Calu3 (cell line): ENCODE data around the gene OR52A1. TPM values are rescaled to one million over a fixed set of nuclear protein-coding genes. Genes with fewer than 3 reads are reported as not detected.

Experiments
- BruUV-seq: library from RNA; stranded (reverse); fragments of 400-500 nt; replicated peaks from 2 replicates; lab custom pipeline; 2021; lab: Mats Ljungman, UMichigan
- CTCF ChIA-PET: fragments of 300-600 bp; sonication (Branson Sonifier 250); formaldehyde crosslinking; loops from one replicate; lab custom pipeline; 2022; ENCODE audit warnings: antibody characterized with exemption; lab: Charles Lee
- DNase-seq: peaks from one replicate; pipeline ENCODE4 v3.0.0; 2022
- H3K27ac Mint-ChIP-seq: one replicate; pipeline ENCODE4 v1.8.0; 2022; ENCODE audit warnings: mixed read lengths; ENCODE audit not compliant: unreplicated experiment
- H3K27me3 Mint-ChIP-seq: one replicate; pipeline ENCODE4 v1.8.0; 2022; ENCODE audit warnings: mixed read lengths; ENCODE audit not compliant: unreplicated experiment
- H3K36me3 Mint-ChIP-seq: one replicate; pipeline ENCODE4 v1.8.0; 2022; ENCODE audit warnings: mild to moderate bottlenecking, moderate library complexity, mixed read lengths; ENCODE audit not compliant: insufficient read depth, unreplicated experiment
- H3K4me1 Mint-ChIP-seq: one replicate; pipeline ENCODE4 v1.8.0; 2022; ENCODE audit warnings: mild to moderate bottlenecking, low read depth, mixed read lengths; ENCODE audit not compliant: unreplicated experiment
- H3K4me3 Mint-ChIP-seq: one replicate; pipeline ENCODE4 v1.8.0; 2022; ENCODE audit warnings: mild to moderate bottlenecking, low read depth, moderate library complexity, mixed read lengths; ENCODE audit not compliant: unreplicated experiment
- H3K9me3 Mint-ChIP-seq: one replicate; pipeline ENCODE4 v1.8.0; 2022; ENCODE audit warnings: low read depth, mixed read lengths; ENCODE audit not compliant: unreplicated experiment
- CTCF ChIP-seq: fragments of 200-600 bp; IDR thresholded peaks from one replicate; pipeline ENCODE4 v1.8.0; 2022; ENCODE audit warnings: antibody characterized with exemption; ENCODE audit not compliant: unreplicated experiment
- intact Hi-C: fragments of 100-400 bp; cut with micrococcal nuclease; formaldehyde crosslinking; loops from one replicate; pipeline ENCODE4 v1.10.0; 2022; ENCODE audit not compliant: unreplicated experiment
- total RNA-seq: library from RNA; stranded (reverse); gene quantifications from 2 replicates; pipeline ENCODE4 v1.2.3, GENCODE V29; 2022

OR52A1 gene
- total RNA-seq, 1 experiment from 2014 or later: not detected

DNA sequence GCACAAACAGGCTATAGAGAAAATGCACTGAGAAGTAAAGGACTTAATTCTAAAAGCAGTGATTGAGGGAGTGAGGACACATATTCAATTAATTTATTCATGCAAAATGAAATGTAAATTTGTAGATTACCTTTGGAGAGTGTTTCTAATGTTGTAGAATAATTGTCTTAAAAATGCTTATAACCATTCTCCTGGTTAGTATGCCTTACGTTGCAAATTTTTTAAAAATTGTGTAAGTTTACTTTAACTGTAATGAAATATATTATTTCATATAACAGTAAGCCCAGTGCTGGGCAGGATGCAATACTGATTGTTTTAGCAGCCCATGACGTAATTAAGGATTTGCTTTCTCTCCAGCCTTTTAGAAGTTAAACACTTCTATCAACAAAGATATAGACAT lies 58.5 kb downstream of the OR52A1 start:
- H3K4me3 Mint-ChIP-seq: no peak overlapping the region
- BruUV-seq: no TSS peak
- peaks cover 2% of the 10 kb centered on the region for H3K9me3 Mint-ChIP-seq
- intact Hi-C loops: no loop called here
- H3K27ac Mint-ChIP-seq: no peak overlapping the region
- no peak for TF ChIP-seq CTCF
- H3K4me1 Mint-ChIP-seq: no peaks in the 10 kb centered on the region
- no peak for DNase-seq
- CTCF ChIA-PET: no interaction called here
- no peaks in the 10 kb centered on the region for H3K27me3 Mint-ChIP-seq
- H3K36me3 Mint-ChIP-seq: no peaks in the 10 kb centered on the region

Other genes with a start within 250 kb of the OR52A1 start
- gene OR51G2, start 235.4 kb downstream of the OR52A1 start, total RNA-seq: not detected in 2 replicates
- gene OR51G1, start 230.4 kb downstream of the OR52A1 start, total RNA-seq: not detected in 2 replicates
- not detected in 2 replicates for gene OR51A4, start 207.2 kb downstream of the OR52A1 start, total RNA-seq
- gene OR51A2, start 199.0 kb downstream of the OR52A1 start, total RNA-seq: not detected in 2 replicates
- not detected in 2 replicates for gene OR51L1, start 159.9 kb downstream of the OR52A1 start, total RNA-seq
- gene OR52J3, start 108.2 kb downstream of the OR52A1 start, total RNA-seq: not detected in 2 replicates
- not detected in 2 replicates for gene OR52E2, start 95.1 kb downstream of the OR52A1 start, total RNA-seq
- not detected in 2 replicates for gene OR52E1, start 85.2 kb downstream of the OR52A1 start, total RNA-seq
- gene OR52A5, start 16.4 kb downstream of the OR52A1 start, total RNA-seq: not detected in 2 replicates
- gene OR51V1, start 45.9 kb upstream of the OR52A1 start, total RNA-seq: not detected in 2 replicates
- gene HBB, start 72.3 kb upstream of the OR52A1 start, total RNA-seq: not detected in 2 replicates
- not detected in 2 replicates for gene HBD, start 79.7 kb upstream of the OR52A1 start, total RNA-seq
- not detected in 2 replicates for gene HBG1, start 95.1 kb upstream of the OR52A1 start, total RNA-seq
- not detected in 2 replicates for gene HBG2, start 100.0 kb upstream of the OR52A1 start, total RNA-seq
- gene HBE1, start 115.2 kb upstream of the OR52A1 start, total RNA-seq: not detected in 2 replicates
- not detected in 2 replicates for gene OR51B4, start 147.2 kb upstream of the OR52A1 start, total RNA-seq
- gene OR51B2, start 169.5 kb upstream of the OR52A1 start, total RNA-seq: not detected in 2 replicates
- not detected in 2 replicates for gene OR51B5, start 188.8 kb upstream of the OR52A1 start, total RNA-seq
- not detected in 2 replicates for gene OR51B6, start 196.8 kb upstream of the OR52A1 start, total RNA-seq
- not detected in 2 replicates for gene OR51M1, start 229.1 kb upstream of the OR52A1 start, total RNA-seq